Esophagus squamous epithelium (tissue), 5 donors: ENCODE results near the gene TRIP13. TPM values are rescaled to one million over a fixed set of nuclear protein-coding genes. Genes with fewer than 3 reads are reported as not detected.

ENCODE experiments used
- DNase-seq: peaks from one replicate; lab custom pipeline; 2025; lab: John Stamatoyannopoulos, UW
- H3K27ac ChIP-seq, 4 donors: fragments of 200-600 bp; sonication (generic); one replicate each; pipeline ENCODE4 v1.5.1; 2016 to 2019; ENCODE audit warnings: mild to moderate bottlenecking in 1 of 4
- H3K27me3 ChIP-seq, 4 donors: fragments of 200-600 bp; sonication (generic); 1 replicate in 3 of 4; 2 replicates in 1 of 4; pipeline versions ENCODE4 v1.5.1 to v1.6.0; 2017 to 2021; ENCODE audit warnings: antibody characterized with exemption in 1 of 4
- H3K36me3 ChIP-seq, 3 donors: fragments of 200-600 bp; sonication (generic); one replicate each; pipeline ENCODE4 v1.5.1; 2016 to 2019
- H3K4me1 ChIP-seq, 3 donors: fragments of 200-600 bp; sonication (generic); one replicate each; pipeline ENCODE4 v1.5.1; 2017 to 2019
- H3K4me3 ChIP-seq, 4 donors: fragments of 200-600 bp; sonication (generic); 1 replicate in 3 of 4; 2 replicates in 1 of 4; pipeline ENCODE4 v1.5.1; 2016 to 2019; ENCODE audit warnings: mild to moderate bottlenecking in 2 of 4, moderate library complexity in 1 of 4
- H3K9me3 ChIP-seq, 3 donors: fragments of 200-600 bp; sonication (generic); one replicate each; pipeline ENCODE4 v1.5.1; 2016 to 2019
- CTCF ChIP-seq, 6 experiments: fragments of 450-650 bp in 4 of 6; fragments of 200-600 bp in 2 of 6; sonication (generic) in 2 of 6; IDR thresholded peaks; one replicate each; pipeline ENCODE4 v1.5.1; 2016 to 2019; ENCODE audit warnings: antibody characterized with exemption in 6 of 6, mild to moderate bottlenecking in 4 of 6, moderate library complexity in 4 of 6
- POLR2A ChIP-seq, 4 donors: fragments of 450-650 bp; IDR thresholded peaks; one replicate each; pipeline ENCODE4 v1.6.1; 2017; ENCODE audit warnings: antibody characterized with exemption in 4 of 4, mild to moderate bottlenecking in 4 of 4, moderate library complexity in 3 of 4
- WGBS, 2 donors: methylation state at CpG; one replicate each; pipeline ENCODE4 v1.1.5; 2018; 5-methylcytosine and 5-hydroxymethylcytosine counted together
- intact Hi-C: fragments of 100-400 bp; cut with DNase I; formaldehyde crosslinking; loops from one replicate; pipeline ENCODE4 v1.15.0; 2022
- total RNA-seq, 4 donors: library from RNA; depleted of rRNA; stranded (reverse); fragments of >200 nt; gene quantifications; one replicate each; pipeline ENCODE4 v1.1.0, GENCODE V29; 2016
- donor health status: DM: yes; HTN: yes; CAD: no.

TRIP13 gene
- total RNA-seq, 4 donors from 2014 or later, result 3.2 to 17.7 (median 9.5) TPM

GRCh38 chr5:957748-958485, 65.2 kb downstream of the TRIP13 start:
- WGBS, 2 donors, result 51 to 61% methylated on average over 5 to 8 of the region's 23 CpGs
- H3K4me1 ChIP-seq, result peaks cover 8 to 45% (median 23%) of the 10 kb centered on the region in 3 donors
- H3K9me3 ChIP-seq, result no peaks in the 10 kb centered on the region
- H3K27ac ChIP-seq, result peak overlapping the region; percentile 21 to 68 (median 56)
- no peak for TF ChIP-seq CTCF (IDR thresholded peaks at IDR 0.05)
- TF ChIP-seq POLR2A (IDR thresholded peaks at IDR 0.05), result no peak
- peaks cover 0 to 84% (median 0%) of the 10 kb centered on the region in 4 donors for H3K27me3 ChIP-seq
- intact Hi-C loops, result no loop called here
- H3K4me3 ChIP-seq, result no peak overlapping the region
- no peaks in the 10 kb centered on the region for H3K36me3 ChIP-seq
- no peak for DNase-seq

- H3K9me3 ChIP-seq, result no peaks in the 10 kb centered on the region
- no peaks in the 10 kb centered on the region for H3K36me3 ChIP-seq
- H3K4me3 ChIP-seq, result no peak overlapping the region
- WGBS, 2 donors, result 28 to 62% methylated on average over 6 to 17 of the region's 48 CpGs
- H3K27ac ChIP-seq, result peak overlapping the region in 3 of 4 donors; percentile 44 to 68 (median 68)
- peaks cover 0 to 83% (median 0%) of the 10 kb centered on the region in 4 donors for H3K27me3 ChIP-seq
- intact Hi-C loops, result no loop called here
- TF ChIP-seq CTCF (IDR thresholded peaks at IDR 0.05) (no peak), POLR2A (IDR thresholded peaks at IDR 0.05) (no peak)
- H3K4me1 ChIP-seq, result peaks cover 8 to 55% (median 23%) of the 10 kb centered on the region in 3 donors
- no peak for DNase-seq
Measured at GRCh38 chr5:958701-959571, 66.3 kb downstream of the TRIP13 start.

GRCh38 chr5:959581-960531, 67.2 kb downstream of the TRIP13 start:
- H3K4me3 ChIP-seq, result no peak overlapping the region
- intact Hi-C loops, result no loop called here
- H3K27me3 ChIP-seq, result peaks cover 0 to 84% (median 0%) of the 10 kb centered on the region in 4 donors
- no peak for DNase-seq
- WGBS, 2 donors, result 83 to 87% methylated on average over 7 to 18 of the region's 47 CpGs
- H3K36me3 ChIP-seq, result no peaks in the 10 kb centered on the region
- H3K4me1 ChIP-seq, result peaks cover 8 to 55% (median 23%) of the 10 kb centered on the region in 3 donors
- peak overlapping the region in 3 of 4 donors; percentile 19 to 68 (median 36) for H3K27ac ChIP-seq
- no peak for TF ChIP-seq CTCF (IDR thresholded peaks at IDR 0.05)
- no peak for TF ChIP-seq POLR2A (IDR thresholded peaks at IDR 0.05)
- H3K9me3 ChIP-seq, result no peaks in the 10 kb centered on the region

GRCh38 chr5:960551-960950, 67.9 kb downstream of the TRIP13 start:
- Histone ChIP-seq H3K36me3 (no peaks in the 10 kb centered on the region), H3K4me3 (no peak overlapping the region), H3K27me3 (peaks cover 0 to 87% (median 0%) of the 10 kb centered on the region in 4 donors), H3K27ac (peak overlapping the region in 1 of 4 donors; percentile 68), H3K4me1 (peaks cover 8 to 55% (median 23%) of the 10 kb centered on the region in 3 donors), H3K9me3 (no peaks in the 10 kb centered on the region)
- no peak for DNase-seq
- TF ChIP-seq CTCF (IDR thresholded peaks at IDR 0.05), result no peak
- 66 to 83% methylated on average over 3 to 5 of the region's 7 CpGs for WGBS, 2 donors
- intact Hi-C loops, result no loop called here
